Right ventricle myocardium inferior (tissue), 1 donor: ENCODE data around the gene FIGN. TPM values are rescaled to one million over a fixed set of nuclear protein-coding genes. Genes with fewer than 3 reads are reported as not detected.

ENCODE experiments used
- ATAC-seq: fragments of 200-7000 bp; cut with Tn5 transposase; one replicate; pipeline ENCODE4 v1.9.1; 2020; ENCODE audit warnings: mild to moderate bottlenecking, moderate library complexity
- DNase-seq: peaks from one replicate; pipeline ENCODE4 v3.0.0; 2021; ENCODE audit errors: missing footprints
- intact Hi-C: fragments of 100-400 bp; cut with DNase I; formaldehyde crosslinking; loops from one replicate; pipeline ENCODE4 v1.11.0; 2022
- total RNA-seq: library from RNA; stranded (reverse); fragmentation: NEBNext Ultra II Directional; extraction: Animal tissue kit (Norgen Biotek cat#: 25700); gene quantifications from one replicate; pipeline ENCODE4 v1.2.1, GENCODE V29; 2021
- donor health status: DM: no; HTN: yes; CAD: no; lungs with severe emphysema.

FIGN gene
- total RNA-seq, 1 donor from 2014 or later = 16.7 TPM

GRCh38 chr2:163741435-163741834 is 5.6 kb upstream of the FIGN start:
- DNase-seq (no peak), ATAC-seq (no peak)
- intact Hi-C loops = no loop called here

- ATAC-seq (no peak), DNase-seq (no peak)
- intact Hi-C loops = loop anchor here (2.0 to 5.0 kb wide), 3 partner anchors 135 to 265 kb away; no protein-coding TSS in a partner anchor
Observed at GRCh38 chr2:163737563-163737962, 1.8 kb upstream of the FIGN start.

- no peak for DNase-seq
- intact Hi-C loops = loop anchor here (2.0 to 5.0 kb wide), 3 partner anchors 135 to 264 kb away; no protein-coding TSS in a partner anchor
- ATAC-seq = no peak
Observed at GRCh38 chr2:163737190-163737439, 1.3 kb upstream of the FIGN start.

GRCh38 chr2:163736433-163737189 is 803 bp upstream of the FIGN start:
- ATAC-seq (peak; percentile 69), DNase-seq (no peak)
- intact Hi-C loops = loop anchor here (1.0 to 5.0 kb wide), 4 partner anchors 134 to 389 kb away; no protein-coding TSS in a partner anchor

GRCh38 chr2:163734881-163735684 is 725 bp downstream of the FIGN start:
- DNase-seq (no peak), ATAC-seq (no peak)
- intact Hi-C loops = loop anchor here (5.0 kb wide), 5 partner anchors 78 to 243 kb away; no protein-coding TSS in a partner anchor

- no peak for DNase-seq
- intact Hi-C loops = loop anchor here (5.0 kb wide), 3 partner anchors 77 to 242 kb away; no protein-coding TSS in a partner anchor
- no peak for ATAC-seq
Observed at GRCh38 chr2:163734401-163734800, 1.4 kb downstream of the FIGN start.

- ATAC-seq (no peak), DNase-seq (no peak)
- intact Hi-C loops = loop anchor here (2.0 to 5.0 kb wide), 5 partner anchors 67 to 327 kb away; no protein-coding TSS in a partner anchor
Observed at GRCh38 chr2:163733956-163734355, 1.9 kb downstream of the FIGN start.

GRCh38 chr2:163733301-163733938 is 2.4 kb downstream of the FIGN start:
- ATAC-seq (no peak), DNase-seq (peak; percentile 62)
- intact Hi-C loops = loop anchor here (2.0 to 5.0 kb wide), 5 partner anchors 67 to 327 kb away; no protein-coding TSS in a partner anchor

GRCh38 chr2:163732727-163733126 is 3.1 kb downstream of the FIGN start:
- DNase-seq (no peak), ATAC-seq (no peak)
- intact Hi-C loops = loop anchor here (2.0 to 5.0 kb wide), 5 partner anchors 66 to 328 kb away; no protein-coding TSS in a partner anchor

GRCh38 chr2:163731735-163732134 is 4.1 kb downstream of the FIGN start:
- ATAC-seq (no peak), DNase-seq (no peak)
- intact Hi-C loops = loop anchor here (2.0 to 5.0 kb wide), 5 partner anchors 65 to 329 kb away; no protein-coding TSS in a partner anchor

- ATAC-seq (no peak), DNase-seq (no peak)
- intact Hi-C loops = loop anchor here (5.0 kb wide), 3 partner anchors 73 to 238 kb away; no protein-coding TSS in a partner anchor
Observed at GRCh38 chr2:163730556-163730955, 5.3 kb downstream of the FIGN start.

GRCh38 chr2:163729636-163730273 is 6.1 kb downstream of the FIGN start:
- ATAC-seq = no peak
- intact Hi-C loops = loop anchor here (5.0 kb wide), 3 partner anchors 72 to 237 kb away; no protein-coding TSS in a partner anchor
- no peak for DNase-seq

GRCh38 chr2:163723881-163724280 is 11.9 kb downstream of the FIGN start:
- intact Hi-C loops = no loop called here
- DNase-seq = no peak
- ATAC-seq = no peak

GRCh38 chr2:163723348-163723747 is 12.5 kb downstream of the FIGN start:
- no peak for ATAC-seq
- intact Hi-C loops = no loop called here
- DNase-seq = no peak

GRCh38 chr2:163719331-163719730 is 16.5 kb downstream of the FIGN start:
- intact Hi-C loops = no loop called here
- no peak for ATAC-seq
- no peak for DNase-seq

GRCh38 chr2:163717993-163718680 is 17.7 kb downstream of the FIGN start:
- intact Hi-C loops = no loop called here
- no peak for DNase-seq
- peak; percentile 89 for ATAC-seq

- no peak for DNase-seq
- intact Hi-C loops = no loop called here
- no peak for ATAC-seq
Observed at GRCh38 chr2:163717515-163717914, 18.3 kb downstream of the FIGN start.

GRCh38 chr2:163716101-163716500 is 19.7 kb downstream of the FIGN start:
- intact Hi-C loops = no loop called here
- no peak for ATAC-seq
- no peak for DNase-seq
